GM04503 (cell line): ENCODE results near the gene CRIP3.

Experiments
- DNase-seq: peaks from one replicate; pipeline ENCODE4 v3.0.0-alpha.2; 2012; ENCODE audit warnings: low read depth

The CRIP3 gene

GRCh38 chr6:43287717-43288679, 20.6 kb downstream of the CRIP3 start:
- DNase-seq, result no peak

- DNase-seq, result no peak
Measured at GRCh38 chr6:43286980-43287716, 21.5 kb downstream of the CRIP3 start.

GRCh38 chr6:43286456-43286979, 22.1 kb downstream of the CRIP3 start:
- no peak for DNase-seq

- no peak for DNase-seq
Measured at GRCh38 chr6:43285832-43286231, 22.8 kb downstream of the CRIP3 start.

- DNase-seq, result no peak
Measured at GRCh38 chr6:43284991-43285781, 23.4 kb downstream of the CRIP3 start.

- no peak for DNase-seq
Measured at GRCh38 chr6:43283905-43284304, 24.7 kb downstream of the CRIP3 start.

- no peak for DNase-seq
Measured at GRCh38 chr6:43283514-43283901, 25.1 kb downstream of the CRIP3 start.

- DNase-seq, result no peak
Measured at GRCh38 chr6:43282636-43283513, 25.8 kb downstream of the CRIP3 start.

- DNase-seq, result no peak
Measured at GRCh38 chr6:43282060-43282459, 26.6 kb downstream of the CRIP3 start.

GRCh38 chr6:43280234-43280633, 28.4 kb downstream of the CRIP3 start:
- no peak for DNase-seq

GRCh38 chr6:43278524-43279078, 30.0 kb downstream of the CRIP3 start:
- DNase-seq, result peak; percentile 22

GRCh38 chr6:43277643-43278523, 30.7 kb downstream of the CRIP3 start:
- DNase-seq, result no peak

GRCh38 chr6:43277306-43277642, 31.4 kb downstream of the CRIP3 start:
- no peak for DNase-seq

- no peak for DNase-seq
Measured at GRCh38 chr6:43276577-43277305, 31.9 kb downstream of the CRIP3 start.

GRCh38 chr6:43275801-43276576, 32.6 kb downstream of the CRIP3 start:
- DNase-seq, result no peak

GRCh38 chr6:43274916-43275597, 33.6 kb downstream of the CRIP3 start:
- no peak for DNase-seq

- no peak for DNase-seq
Measured at GRCh38 chr6:43274127-43274915, 34.3 kb downstream of the CRIP3 start.
